GM18508 (cell line): ENCODE measurements around the gene DENND1A.

Experiments
- ATAC-seq: cut with Tn5 transposase; IDR thresholded peaks from one replicate; pipeline ENCODE4 v1.9.1; 2021; ENCODE audit warnings: moderate number of reproducible peaks; ENCODE audit not compliant: insufficient read depth, unreplicated experiment

The DENND1A gene

GRCh38 chr9:123868002-123868401 lies 61.9 kb downstream of the DENND1A start:
- no peak for ATAC-seq

GRCh38 chr9:123867034-123867433 lies 62.9 kb downstream of the DENND1A start:
- ATAC-seq, result no peak

- no peak for ATAC-seq
Observed at GRCh38 chr9:123866497-123866896, 63.4 kb downstream of the DENND1A start.

GRCh38 chr9:123865226-123866000 lies 64.5 kb downstream of the DENND1A start:
- no peak for ATAC-seq

- no peak for ATAC-seq
Observed at GRCh38 chr9:123864251-123864650, 65.7 kb downstream of the DENND1A start.

- ATAC-seq, result no peak
Observed at GRCh38 chr9:123863164-123863855, 66.6 kb downstream of the DENND1A start.

- ATAC-seq, result no peak
Observed at GRCh38 chr9:123861756-123862120, 68.2 kb downstream of the DENND1A start.

GRCh38 chr9:123861086-123861755 lies 68.7 kb downstream of the DENND1A start:
- ATAC-seq, result no peak

- ATAC-seq, result no peak
Observed at GRCh38 chr9:123860603-123861002, 69.3 kb downstream of the DENND1A start.

- no peak for ATAC-seq
Observed at GRCh38 chr9:123852403-123852802, 77.5 kb downstream of the DENND1A start.

GRCh38 chr9:123851851-123852250 lies 78.1 kb downstream of the DENND1A start:
- ATAC-seq, result no peak

GRCh38 chr9:123848447-123849085 lies 81.4 kb downstream of the DENND1A start:
- ATAC-seq, result no peak

- no peak for ATAC-seq
Observed at GRCh38 chr9:123846966-123847365, 83.0 kb downstream of the DENND1A start.

GRCh38 chr9:123843703-123844102 lies 86.2 kb downstream of the DENND1A start:
- no peak for ATAC-seq

- no peak for ATAC-seq
Observed at GRCh38 chr9:123835821-123836220, 94.1 kb downstream of the DENND1A start.

- no peak for ATAC-seq
Observed at GRCh38 chr9:123834889-123835562, 94.9 kb downstream of the DENND1A start.

GRCh38 chr9:123834218-123834888 lies 95.6 kb downstream of the DENND1A start:
- ATAC-seq, result no peak

- ATAC-seq, result no peak
Observed at GRCh38 chr9:123832858-123833650, 96.9 kb downstream of the DENND1A start.

- ATAC-seq, result no peak
Observed at GRCh38 chr9:123832176-123832575, 97.8 kb downstream of the DENND1A start.
